Left lung (tissue), 10 donors: ENCODE results near the gene GPLD1. TPM values are rescaled to one million over a fixed set of nuclear protein-coding genes. Genes with fewer than 3 reads are reported as not detected.

Experiments used
- ATAC-seq: fragments of 200-7000 bp; cut with Tn5 transposase; one replicate; pipeline ENCODE4 v1.9.1; 2020; ENCODE audit warnings: moderate library complexity
- DNase-seq, 4 donors: peaks; one replicate each; pipeline ENCODE4 v3.0.0-alpha.2; 2013 to 2020
- H3K27ac ChIP-seq, 2 donors: fragments of 200-600 bp; sonication (generic) in 1 of 2; one replicate each; pipeline versions ENCODE4 v1.5.0 to v1.8.0; 2020 to 2021
- H3K27me3 ChIP-seq, 2 donors: fragments of 200-600 bp; sonication (generic) in 1 of 2; one replicate each; pipeline versions ENCODE4 v1.5.0 to v1.8.0; 2020 to 2021
- H3K36me3 ChIP-seq, 2 donors: fragments of 200-600 bp; sonication (generic) in 1 of 2; one replicate each; pipeline versions ENCODE4 v1.5.0 to v1.8.0; 2020 to 2021
- H3K4me1 ChIP-seq, 2 donors: fragments of 200-600 bp; one replicate each; pipeline ENCODE4 v1.8.0; 2021
- H3K4me3 ChIP-seq, 2 donors: fragments of 200-600 bp; sonication (generic) in 1 of 2; one replicate each; pipeline versions ENCODE4 v1.5.0 to v1.8.0; 2020 to 2021; ENCODE audit warnings: mild to moderate bottlenecking in 1 of 2
- H3K9me3 ChIP-seq, 2 donors: fragments of 200-600 bp; sonication (generic) in 1 of 2; one replicate each; pipeline versions ENCODE4 v1.5.0 to v1.8.0; 2020 to 2021
- intact Hi-C, 2 donors: fragments of 100-400 bp; cut with DNase I; formaldehyde crosslinking; loops; one replicate each; pipeline versions ENCODE4 v1.11.2 to v1.14.2; 2022
- polyA plus RNA-seq, 6 donors: library from polyadenylated mRNA; unstranded; fragments of 120-200 nt; gene quantifications; one replicate each; pipeline ENCODE4 v1.2.1, GENCODE V29; 2013; ENCODE audit not compliant: insufficient read length in 6 of 6
- total RNA-seq, 2 donors: library from RNA; stranded (reverse); fragmentation: NEBNext Ultra II Directional; extraction: Animal tissue kit (Norgen Biotek cat#: 25700); gene quantifications; one replicate each; pipeline ENCODE4 v1.2.1, GENCODE V29; 2021
- TF ChIP-seq, protein P1 (sequence below), 2 donors: fragments of 200-600 bp; sonication (generic) in 1 of 2; IDR thresholded peaks; one replicate each; pipeline versions ENCODE4 v1.5.0 to v1.8.0; 2021; ENCODE audit warnings: antibody characterized with exemption in 2 of 2
- donor health status: DM: no; HTN: yes; CAD: no.
- donor health status: DM: no; HTN: no; CAD: no.

GPLD1 gene
- total and polyA plus RNA-seq, 8 donors = 1.7 to 3.8 (median 3.0) TPM

DNA sequence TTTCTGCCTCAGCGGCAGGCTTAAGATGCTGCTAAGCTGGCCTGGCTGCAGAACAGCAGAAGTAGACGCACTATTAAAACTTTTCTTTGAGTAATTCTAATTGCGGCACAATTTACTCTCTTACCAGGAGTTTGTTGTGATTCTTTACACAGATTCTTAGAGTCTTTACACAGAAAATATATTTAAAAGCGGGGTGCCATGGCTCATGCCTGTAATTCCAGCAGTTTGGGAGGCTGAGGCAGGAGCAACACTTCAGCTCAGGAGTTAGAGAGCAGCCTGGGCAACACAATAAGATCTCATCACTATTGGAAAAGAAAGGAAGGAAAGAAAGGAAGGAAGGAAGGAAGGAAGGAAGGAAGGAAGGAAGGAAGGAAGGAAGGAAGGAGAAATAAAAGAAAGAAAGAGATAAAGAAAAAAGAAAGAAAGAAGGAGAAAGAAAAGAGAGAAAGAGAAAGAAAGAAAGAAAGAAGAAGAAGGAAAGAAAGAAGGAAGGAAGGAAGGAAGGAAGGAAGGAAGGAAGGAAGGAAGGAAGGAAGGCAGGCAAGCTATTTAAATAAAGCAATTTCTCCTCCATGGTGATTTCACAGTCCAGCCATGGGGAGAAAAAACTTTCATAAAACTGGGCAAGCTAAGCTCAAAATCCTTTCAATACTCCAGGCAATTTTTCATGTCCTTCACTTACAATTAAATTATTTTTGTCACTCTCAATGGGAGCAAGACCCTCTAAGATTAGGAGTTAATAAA, 107.7 kb downstream of the GPLD1 start:
- DNase-seq = no peak
- ATAC-seq = no peak
- Histone ChIP-seq H3K4me1 (no peaks in the 10 kb centered on the region), H3K9me3 (no peaks in the 10 kb centered on the region), H3K4me3 (no peak overlapping the region), H3K27me3 (no peaks in the 10 kb centered on the region), H3K27ac (no peak overlapping the region), H3K36me3 (no peaks in the 10 kb centered on the region)
- intact Hi-C loops = loop anchor here in 1 of 2 donors (10.0 kb wide), 1 partner anchor 97 kb away; no protein-coding TSS in a partner anchor
- TF ChIP-seq, protein P1, sequence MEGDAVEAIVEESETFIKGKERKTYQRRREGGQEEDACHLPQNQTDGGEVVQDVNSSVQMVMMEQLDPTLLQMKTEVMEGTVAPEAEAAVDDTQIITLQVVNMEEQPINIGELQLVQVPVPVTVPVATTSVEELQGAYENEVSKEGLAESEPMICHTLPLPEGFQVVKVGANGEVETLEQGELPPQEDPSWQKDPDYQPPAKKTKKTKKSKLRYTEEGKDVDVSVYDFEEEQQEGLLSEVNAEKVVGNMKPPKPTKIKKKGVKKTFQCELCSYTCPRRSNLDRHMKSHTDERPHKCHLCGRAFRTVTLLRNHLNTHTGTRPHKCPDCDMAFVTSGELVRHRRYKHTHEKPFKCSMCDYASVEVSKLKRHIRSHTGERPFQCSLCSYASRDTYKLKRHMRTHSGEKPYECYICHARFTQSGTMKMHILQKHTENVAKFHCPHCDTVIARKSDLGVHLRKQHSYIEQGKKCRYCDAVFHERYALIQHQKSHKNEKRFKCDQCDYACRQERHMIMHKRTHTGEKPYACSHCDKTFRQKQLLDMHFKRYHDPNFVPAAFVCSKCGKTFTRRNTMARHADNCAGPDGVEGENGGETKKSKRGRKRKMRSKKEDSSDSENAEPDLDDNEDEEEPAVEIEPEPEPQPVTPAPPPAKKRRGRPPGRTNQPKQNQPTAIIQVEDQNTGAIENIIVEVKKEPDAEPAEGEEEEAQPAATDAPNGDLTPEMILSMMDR (IDR thresholded peaks at IDR 0.05) = no peak

DNA sequence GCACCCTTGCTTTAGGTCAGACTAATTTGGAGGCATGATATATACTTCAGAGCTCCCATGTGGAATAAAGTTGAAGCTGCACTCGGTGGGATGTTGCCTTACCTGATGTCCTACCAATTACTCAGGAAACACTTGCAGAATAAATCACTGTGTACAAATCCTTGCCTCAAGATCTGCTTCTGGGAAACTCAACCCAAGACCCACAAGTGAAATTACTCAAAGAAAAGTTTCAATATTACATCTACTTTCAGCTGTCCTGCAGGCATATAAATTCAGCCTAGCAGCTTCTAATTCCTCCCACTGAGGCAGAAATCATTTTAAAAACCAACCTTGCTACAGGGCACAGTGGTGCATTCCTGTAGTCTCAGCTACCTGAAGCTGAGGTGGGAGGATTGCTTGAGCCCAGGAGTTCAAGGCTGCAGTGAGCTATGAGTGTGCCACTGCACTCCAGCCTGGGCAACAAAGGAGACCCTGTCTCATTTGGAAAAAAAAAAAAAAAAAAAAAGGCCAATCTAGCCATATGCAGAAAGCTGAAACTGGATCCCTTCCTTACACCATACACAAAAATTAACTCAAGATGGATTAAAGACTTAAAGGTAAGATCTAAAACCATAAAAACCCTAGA, 110.8 kb downstream of the GPLD1 start:
- no peaks in the 10 kb centered on the region for H3K4me1 ChIP-seq
- TF ChIP-seq, protein P1 (IDR thresholded peaks at IDR 0.05) = no peak
- no peaks in the 10 kb centered on the region for H3K27me3 ChIP-seq
- H3K27ac ChIP-seq = no peak overlapping the region
- DNase-seq (no peak), ATAC-seq (no peak)
- intact Hi-C loops = no loop called here
- H3K9me3 ChIP-seq = no peaks in the 10 kb centered on the region
- no peak overlapping the region for H3K4me3 ChIP-seq
- H3K36me3 ChIP-seq = no peaks in the 10 kb centered on the region

Other genes with a start within 250 kb of the GPLD1 start
- 1 to 10 TPM; 8.4 to 9.6 TPM for gene DCDC2, start 131.5 kb downstream of the GPLD1 start, total RNA-seq
- 10 to 100 TPM in 4 of 6 donors, 1 to 10 TPM in 2; 7.8 to 13.7 (median 12.1) TPM for gene DCDC2, start 131.5 kb downstream of the GPLD1 start, polyA plus RNA-seq
- gene MRS2, start 86.6 kb downstream of the GPLD1 start, total RNA-seq = 10 to 100 TPM; 29.7 to 32.6 TPM
- 10 to 100 TPM; 27.3 to 33.2 (median 31.7) TPM for gene MRS2, start 86.6 kb downstream of the GPLD1 start, polyA plus RNA-seq
- gene ALDH5A1, start 5.4 kb upstream of the GPLD1 start, total RNA-seq = 10 to 100 TPM; 10.4 to 21.8 TPM
- 10 to 100 TPM in 5 of 6 donors, 1 to 10 TPM in 1; 9.7 to 14.7 (median 12.4) TPM for gene ALDH5A1, start 5.4 kb upstream of the GPLD1 start, polyA plus RNA-seq
- 1 to 10 TPM in 1 of 2 donors, under 1 TPM in 1; 0.96 to 1.5 TPM for gene KIAA0319, start 156.6 kb upstream of the GPLD1 start, total RNA-seq
- gene KIAA0319, start 156.6 kb upstream of the GPLD1 start, polyA plus RNA-seq = under 1 TPM; 0.10 to 0.61 (median 0.49) TPM
- gene TDP2, start 177.3 kb upstream of the GPLD1 start, total RNA-seq = 10 to 100 TPM; 33.9 to 49.0 TPM
- 10 to 100 TPM; 44.1 to 60.1 (median 49.2) TPM for gene TDP2, start 177.3 kb upstream of the GPLD1 start, polyA plus RNA-seq
- 10 to 100 TPM; 23.6 to 24.4 TPM for gene ACOT13, start 177.5 kb upstream of the GPLD1 start, total RNA-seq
- 10 to 100 TPM; 23.3 to 25.2 (median 24.6) TPM for gene ACOT13, start 177.5 kb upstream of the GPLD1 start, polyA plus RNA-seq
- 100 to 1,000 TPM; 132 to 144 TPM for gene C6orf62, start 229.6 kb upstream of the GPLD1 start, total RNA-seq
- 100 to 1,000 TPM; 115 to 151 (median 134) TPM for gene C6orf62, start 229.6 kb upstream of the GPLD1 start, polyA plus RNA-seq